H1 (cell line): ENCODE measurements around the gene C3orf85.

Experiments used
- CBX8 ChIP-seq: fragments of 300-800, 300-1000 bp; sonication (generic); IDR thresholded peaks from 2 replicates; pipeline ENCODE4 v1.7.1; 2016; ENCODE audit warnings: low read depth, low read length, borderline replicate concordance
- CTCF ChIP-seq, 3 experiments: IDR thresholded peaks; 1 replicate in 2 of 3; 2 replicates in 1 of 3; pipeline versions ENCODE4 v1.5.1 to v1.6.1; 2011; ENCODE audit warnings: low read length in 3 of 3, mild to moderate bottlenecking in 3 of 3, inconsistent platforms in 2 of 3, low read depth in 1 of 3, moderate library complexity in 1 of 3; ENCODE audit not compliant: insufficient read depth in 1 of 3; ENCODE audit errors: control extremely low read depth in 1 of 3
- RAD21 ChIP-seq, 2 experiments: IDR thresholded peaks in 1 of 2; conservative IDR thresholded peaks in 1 of 2; 2 replicates each; pipeline ENCODE4 v1.6.1; 2011; ENCODE audit warnings: low read depth in 2 of 2, low read length in 2 of 2, improper control_type of control experiment in 1 of 2, inconsistent platforms in 1 of 2, mild to moderate bottlenecking in 1 of 2, moderate library complexity in 1 of 2

GRCh38 chr3:109187390-109187789 lies 50.9 kb downstream of the C3orf85 start:
- no peak for TF ChIP-seq RAD21 (IDR thresholded peaks at IDR 0.05 in 1 of 2, conservative IDR thresholded peaks at IDR 0.05 in 1 of 2; ENCODE audit: low read depth in 2 of 2, low read length in 2 of 2)
- no peak for TF ChIP-seq CTCF (IDR thresholded peaks at IDR 0.05; ENCODE audit: control extremely low read depth in 1 of 3, insufficient read depth in 1 of 3, low read depth in 1 of 3, low read length in 3 of 3)
- no peak for TF ChIP-seq CBX8
